Vagina (tissue), 2 donors: ENCODE results near the gene ARHGAP21.

Experiments
- CTCF ChIP-seq, 3 experiments: fragments of 450-650 bp in 2 of 3; fragments of 200-600 bp in 1 of 3; sonication (generic) in 1 of 3; IDR thresholded peaks; one replicate each; pipeline ENCODE4 v1.5.1; 2017 to 2019; ENCODE audit warnings: antibody characterized with exemption in 3 of 3, mild to moderate bottlenecking in 2 of 3, moderate library complexity in 2 of 3
- POLR2A ChIP-seq, 2 donors: fragments of 450-650 bp; IDR thresholded peaks; one replicate each; pipeline ENCODE4 v1.6.1; 2017; ENCODE audit warnings: antibody characterized with exemption in 2 of 2, mild to moderate bottlenecking in 2 of 2, moderate library complexity in 2 of 2
- POLR2AphosphoS5 ChIP-seq, 2 donors: sonication (generic); formaldehyde crosslinking; IDR thresholded peaks; one replicate each; pipeline ENCODE4 v1.9.0; 2017; ENCODE audit warnings: antibody characterized with exemption in 2 of 2, mild to moderate bottlenecking in 2 of 2, low read depth in 1 of 2; ENCODE audit not compliant: insufficient read depth in 1 of 2

- TF ChIP-seq POLR2A (IDR thresholded peaks at IDR 0.05), result no peak
- no peak for TF ChIP-seq CTCF (IDR thresholded peaks at IDR 0.05)
- TF ChIP-seq POLR2AphosphoS5 (IDR thresholded peaks at IDR 0.05; ENCODE audit: insufficient read depth in 1 of 2, low read depth in 1 of 2), result no peak
These were observed 39.4 kb upstream of the ARHGAP21 start for GRCh38 chr10:24762966-24763623.
